Measurements from ENCODE around the gene ATP9B.

ATP9B gene

DNA sequence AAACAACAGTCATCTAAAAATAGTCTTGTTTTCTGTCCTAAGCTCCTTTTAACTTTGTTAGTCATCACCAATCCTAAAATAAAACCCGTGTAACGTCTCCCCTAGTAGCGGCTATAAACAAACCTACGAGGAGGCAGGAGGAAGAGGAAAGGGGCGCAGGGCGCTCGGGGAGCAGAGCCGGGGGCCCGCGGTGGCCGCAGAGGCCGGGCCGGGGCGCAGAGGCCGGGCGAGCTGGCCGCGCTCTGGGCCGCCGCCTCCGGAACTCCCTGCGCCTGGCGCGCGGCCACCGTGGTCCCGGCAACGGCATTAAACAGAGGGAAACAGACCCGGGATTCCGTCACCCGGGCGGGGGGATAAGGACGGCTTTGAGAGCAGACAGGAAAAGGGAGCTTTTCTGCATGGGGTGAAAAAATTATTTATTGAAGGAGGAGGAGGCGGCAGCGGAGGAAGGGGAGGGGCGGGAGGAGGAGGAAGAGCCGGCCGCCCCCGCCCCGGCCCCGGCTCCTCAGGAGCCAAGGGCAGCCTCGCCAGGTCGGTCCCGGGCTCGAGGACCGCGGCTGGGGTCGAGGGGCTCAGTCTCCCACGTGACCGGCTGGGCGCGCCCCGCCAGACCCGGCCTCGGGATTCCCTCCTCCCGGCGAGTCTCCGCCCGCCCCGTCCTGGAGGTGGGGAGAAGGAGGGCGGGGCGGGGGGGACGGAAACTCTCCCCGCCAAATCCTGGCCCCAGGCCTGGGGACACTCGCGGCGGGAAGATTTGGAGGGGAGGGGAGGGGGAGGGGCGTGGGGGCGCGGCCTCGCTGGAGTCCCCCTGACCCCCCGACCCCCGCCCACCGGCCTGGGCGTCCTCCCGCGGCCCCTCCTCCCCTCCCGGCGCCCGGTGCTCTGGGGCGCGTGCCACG is 324.7 kb downstream of the ATP9B start:
- no peak overlapping the region for H2BK15ac ChIP-seq (replicated peaks; ENCODE audit: low read depth)
- no peak overlapping the region for H2BK5ac ChIP-seq (ENCODE audit: low read length)
- peak overlapping the region; percentile 50 for H3K4me2 ChIP-seq (ENCODE audit: low read length)
- DNase-seq: peak; percentile 88
- WGBS (ENCODE audit: extremely low coverage, insufficient coverage, low lambda C conversion rate): no CpG with 5 or more reads among the region's 83 CpGs
- H3K4ac ChIP-seq (ENCODE audit: low read depth, low read length): peak overlapping the region; percentile 60
- no peaks in the 10 kb centered on the region for H3K79me2 ChIP-seq (ENCODE audit: control insufficient read depth, insufficient read depth, low read length)
- H2BK120ac ChIP-seq (ENCODE audit: low read depth, low read length): no peak overlapping the region
- H3K27ac ChIP-seq (ENCODE audit: low read depth, low read length): no peak overlapping the region
- H3K18ac ChIP-seq (ENCODE audit: low read length): peak overlapping the region; percentile 98
- H3K23ac ChIP-seq (ENCODE audit: low read length): no peak overlapping the region
- peak overlapping the region; percentile 30 for H3K4me3 ChIP-seq (ENCODE audit: low read length)
- H3K4me1 ChIP-seq (ENCODE audit: control insufficient read depth, low read depth, low read length): no peaks in the 10 kb centered on the region
- H3K56ac ChIP-seq (ENCODE audit: low read length): peak overlapping the region; percentile 78
- no peaks in the 10 kb centered on the region for H3K36me3 ChIP-seq (ENCODE audit: control insufficient read depth, insufficient read depth, low read length)
- no peaks in the 10 kb centered on the region for H3K79me1 ChIP-seq (ENCODE audit: low read length)
- peaks cover 42% of the 10 kb centered on the region for H3K27me3 ChIP-seq (ENCODE audit: insufficient read depth, low read length, poor library complexity)
- H2AK5ac ChIP-seq (ENCODE audit: low read length): no peak overlapping the region
- peak overlapping the region; percentile 57 for H3K9ac ChIP-seq (ENCODE audit: low read length)
- H4K5ac ChIP-seq (ENCODE audit: low read length): no peak overlapping the region
- no peak overlapping the region for H4K8ac ChIP-seq (ENCODE audit: low read depth, low read length)

DNA sequence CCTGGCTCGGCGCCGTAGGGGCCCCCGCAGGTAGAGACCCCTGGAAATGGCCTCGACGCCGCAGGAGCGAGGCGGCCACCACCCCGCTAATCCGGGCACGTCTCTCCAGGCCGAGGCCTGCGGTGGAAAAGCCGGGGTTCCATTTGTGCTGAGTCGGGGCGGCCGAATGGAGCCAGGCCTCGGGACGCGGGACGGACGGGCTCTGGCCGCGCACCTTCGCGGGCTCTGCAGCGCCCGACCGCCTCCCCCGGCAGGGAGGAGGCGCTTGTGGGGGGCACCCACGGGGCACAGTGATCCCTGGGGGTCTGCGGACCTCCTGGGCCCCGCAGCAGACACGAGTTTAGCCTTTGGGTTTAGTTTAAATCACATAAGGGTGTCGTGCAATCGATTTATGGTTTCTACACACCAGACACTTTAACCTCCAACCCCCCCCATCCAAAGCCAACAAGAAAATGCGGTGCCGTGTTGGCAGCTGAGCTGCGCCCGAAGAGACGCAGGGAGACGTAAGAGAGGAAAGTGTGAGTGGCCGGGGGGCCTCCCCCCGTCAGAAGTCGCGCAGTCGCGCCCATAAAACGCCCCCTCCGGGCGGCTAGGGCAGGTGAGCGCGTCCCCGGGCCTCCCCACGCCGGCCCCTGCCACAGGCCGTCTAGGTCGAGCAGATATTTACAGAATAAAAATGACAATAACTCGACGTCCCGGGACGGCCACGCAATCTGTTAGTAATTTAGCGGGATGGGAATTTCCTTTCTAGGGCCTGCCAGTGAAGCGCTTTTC is 325.5 kb downstream of the ATP9B start:
- Histone ChIP-seq H3K36me3 (ENCODE audit: control insufficient read depth, insufficient read depth, low read length) (no peaks in the 10 kb centered on the region), H3K79me2 (ENCODE audit: control insufficient read depth, insufficient read depth, low read length) (no peaks in the 10 kb centered on the region), H2AK5ac (ENCODE audit: low read length) (no peak overlapping the region), H3K56ac (ENCODE audit: low read length) (peak overlapping the region; percentile 78), H2BK120ac (ENCODE audit: low read depth, low read length) (no peak overlapping the region), H4K8ac (ENCODE audit: low read depth, low read length) (no peak overlapping the region), H3K18ac (ENCODE audit: low read length) (peak overlapping the region; percentile 98), H3K23ac (ENCODE audit: low read length) (no peak overlapping the region), H2BK5ac (ENCODE audit: low read length) (no peak overlapping the region), H3K27me3 (ENCODE audit: insufficient read depth, low read length, poor library complexity) (peaks cover 51% of the 10 kb centered on the region), H3K4me2 (ENCODE audit: low read length) (peak overlapping the region; percentile 34), H4K5ac (ENCODE audit: low read length) (no peak overlapping the region), H2BK15ac (replicated peaks; ENCODE audit: low read depth) (no peak overlapping the region), H3K9ac (ENCODE audit: low read length) (peak overlapping the region; percentile 47), H3K27ac (ENCODE audit: low read depth, low read length) (peak overlapping the region; percentile 17), H3K4me3 (ENCODE audit: low read length) (no peak overlapping the region), H3K79me1 (ENCODE audit: low read length) (no peaks in the 10 kb centered on the region), H3K4ac (ENCODE audit: low read depth, low read length) (peak overlapping the region; percentile 48), H3K4me1 (ENCODE audit: control insufficient read depth, low read depth, low read length) (no peaks in the 10 kb centered on the region)
- WGBS (ENCODE audit: extremely low coverage, insufficient coverage, low lambda C conversion rate): no CpG with 5 or more reads among the region's 67 CpGs
- peak; percentile 78 for DNase-seq

DNA sequence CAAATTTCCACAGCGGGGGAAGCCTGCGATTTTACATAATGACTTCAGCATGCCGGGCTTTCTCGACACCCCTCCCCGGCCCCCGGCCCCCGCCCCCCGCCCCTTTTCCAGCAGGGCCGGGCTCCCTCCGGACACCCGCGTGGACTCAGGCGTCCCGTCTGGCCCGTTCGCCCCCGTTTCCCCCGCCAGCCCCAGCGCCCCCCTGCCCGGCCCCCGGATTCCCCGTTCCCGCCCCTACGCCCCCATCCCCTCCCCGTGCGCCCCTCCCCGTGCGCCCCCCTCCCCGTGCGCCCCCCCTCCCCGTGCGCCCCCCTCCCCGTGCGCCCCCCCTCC is 326.1 kb downstream of the ATP9B start:
- Histone ChIP-seq H3K4ac (ENCODE audit: low read depth, low read length) (no peak overlapping the region), H3K36me3 (ENCODE audit: control insufficient read depth, insufficient read depth, low read length) (no peaks in the 10 kb centered on the region), H3K4me3 (ENCODE audit: low read length) (no peak overlapping the region), H2BK120ac (ENCODE audit: low read depth, low read length) (no peak overlapping the region), H2AK5ac (ENCODE audit: low read length) (no peak overlapping the region), H3K23ac (ENCODE audit: low read length) (no peak overlapping the region), H3K18ac (ENCODE audit: low read length) (peak overlapping the region; percentile 34), H2BK15ac (replicated peaks; ENCODE audit: low read depth) (no peak overlapping the region), H2BK5ac (ENCODE audit: low read length) (no peak overlapping the region), H3K79me2 (ENCODE audit: control insufficient read depth, insufficient read depth, low read length) (no peaks in the 10 kb centered on the region), H3K56ac (ENCODE audit: low read length) (no peak overlapping the region), H3K4me1 (ENCODE audit: control insufficient read depth, low read depth, low read length) (no peaks in the 10 kb centered on the region), H4K8ac (ENCODE audit: low read depth, low read length) (no peak overlapping the region), H3K4me2 (ENCODE audit: low read length) (no peak overlapping the region), H3K79me1 (ENCODE audit: low read length) (no peaks in the 10 kb centered on the region), H3K27ac (ENCODE audit: low read depth, low read length) (no peak overlapping the region), H3K27me3 (ENCODE audit: insufficient read depth, low read length, poor library complexity) (peaks cover 51% of the 10 kb centered on the region), H4K5ac (ENCODE audit: low read length) (no peak overlapping the region), H3K9ac (ENCODE audit: low read length) (no peak overlapping the region)
- DNase-seq: no peak
- whole genome bisulfite sequencing (ENCODE audit: extremely low coverage, insufficient coverage, low lambda C conversion rate): no CpG with 5 or more reads among the region's 34 CpGs

DNA sequence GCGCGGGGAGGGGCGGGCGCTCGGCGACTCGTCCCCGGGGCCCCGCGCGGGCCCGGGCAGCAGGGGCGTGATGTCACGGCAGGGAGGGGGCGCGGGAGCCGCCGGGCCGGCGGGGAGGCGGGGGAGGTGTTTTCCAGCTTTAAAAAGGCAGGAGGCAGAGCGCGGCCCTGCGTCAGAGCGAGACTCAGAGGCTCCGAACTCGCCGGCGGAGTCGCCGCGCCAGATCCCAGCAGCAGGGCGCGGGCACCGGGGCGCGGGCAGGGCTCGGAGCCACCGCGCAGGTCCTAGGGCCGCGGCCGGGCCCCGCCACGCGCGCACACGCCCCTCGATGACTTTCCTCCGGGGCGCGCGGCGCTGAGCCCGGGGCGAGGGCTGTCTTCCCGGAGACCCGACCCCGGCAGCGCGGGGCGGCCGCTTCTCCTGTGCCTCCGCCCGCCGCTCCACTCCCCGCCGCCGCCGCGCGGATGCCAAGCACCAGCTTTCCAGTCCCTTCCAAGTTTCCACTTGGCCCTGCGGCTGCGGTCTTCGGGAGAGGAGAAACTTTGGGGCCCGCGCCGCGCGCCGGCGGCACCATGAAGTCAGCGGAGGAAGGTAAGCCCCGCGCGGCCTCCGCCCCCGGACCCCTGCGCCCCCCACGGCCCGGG is 326.7 kb downstream of the ATP9B start, which contains the start of gene NFATC1:
NFATC1 (plus strand) TSS at position 170 of the 644 bp plus-strand sequence; CDS start at position 465, 295 bp downstream.
- H4K8ac ChIP-seq (ENCODE audit: low read depth, low read length): no peak within 1 kb of the TSS
- H3K27me3 ChIP-seq (ENCODE audit: insufficient read depth, low read length, poor library complexity): peaks cover 50% of the 10 kb centered on the region
- H3K4me3 ChIP-seq (ENCODE audit: low read length): peak within 1 kb of the TSS; percentile 35
- H2BK120ac ChIP-seq (ENCODE audit: low read depth, low read length): no peak within 1 kb of the TSS
- DNase-seq: peak; percentile 86
- peak within 1 kb of the TSS; percentile 17 for H3K27ac ChIP-seq (ENCODE audit: low read depth, low read length)
- H4K5ac ChIP-seq (ENCODE audit: low read length): no peak within 1 kb of the TSS
- H3K23ac ChIP-seq (ENCODE audit: low read length): no peak within 1 kb of the TSS
- peak within 1 kb of the TSS; percentile 23 for H3K4ac ChIP-seq (ENCODE audit: low read depth, low read length)
- H3K9ac ChIP-seq (ENCODE audit: low read length): peak within 1 kb of the TSS; percentile 73
- H3K4me2 ChIP-seq (ENCODE audit: low read length): peak within 1 kb of the TSS; percentile 54
- H2BK15ac ChIP-seq (replicated peaks; ENCODE audit: low read depth): no peak within 1 kb of the TSS
- H2BK5ac ChIP-seq (ENCODE audit: low read length): no peak within 1 kb of the TSS
- no peaks in the 10 kb centered on the region for H3K79me1 ChIP-seq (ENCODE audit: low read length)
- no peaks in the 10 kb centered on the region for H3K4me1 ChIP-seq (ENCODE audit: control insufficient read depth, low read depth, low read length)
- no peak within 1 kb of the TSS for H2AK5ac ChIP-seq (ENCODE audit: low read length)
- H3K18ac ChIP-seq (ENCODE audit: low read length): peak within 1 kb of the TSS; percentile 98
- H3K36me3 ChIP-seq (ENCODE audit: control insufficient read depth, insufficient read depth, low read length): no peaks in the 10 kb centered on the region
- H3K79me2 ChIP-seq (ENCODE audit: control insufficient read depth, insufficient read depth, low read length): no peaks in the 10 kb centered on the region
- peak within 1 kb of the TSS; percentile 87 for H3K56ac ChIP-seq (ENCODE audit: low read length)
- no CpG with 5 or more reads among the region's 91 CpGs for WGBS (ENCODE audit: extremely low coverage, insufficient coverage, low lambda C conversion rate)

DNA sequence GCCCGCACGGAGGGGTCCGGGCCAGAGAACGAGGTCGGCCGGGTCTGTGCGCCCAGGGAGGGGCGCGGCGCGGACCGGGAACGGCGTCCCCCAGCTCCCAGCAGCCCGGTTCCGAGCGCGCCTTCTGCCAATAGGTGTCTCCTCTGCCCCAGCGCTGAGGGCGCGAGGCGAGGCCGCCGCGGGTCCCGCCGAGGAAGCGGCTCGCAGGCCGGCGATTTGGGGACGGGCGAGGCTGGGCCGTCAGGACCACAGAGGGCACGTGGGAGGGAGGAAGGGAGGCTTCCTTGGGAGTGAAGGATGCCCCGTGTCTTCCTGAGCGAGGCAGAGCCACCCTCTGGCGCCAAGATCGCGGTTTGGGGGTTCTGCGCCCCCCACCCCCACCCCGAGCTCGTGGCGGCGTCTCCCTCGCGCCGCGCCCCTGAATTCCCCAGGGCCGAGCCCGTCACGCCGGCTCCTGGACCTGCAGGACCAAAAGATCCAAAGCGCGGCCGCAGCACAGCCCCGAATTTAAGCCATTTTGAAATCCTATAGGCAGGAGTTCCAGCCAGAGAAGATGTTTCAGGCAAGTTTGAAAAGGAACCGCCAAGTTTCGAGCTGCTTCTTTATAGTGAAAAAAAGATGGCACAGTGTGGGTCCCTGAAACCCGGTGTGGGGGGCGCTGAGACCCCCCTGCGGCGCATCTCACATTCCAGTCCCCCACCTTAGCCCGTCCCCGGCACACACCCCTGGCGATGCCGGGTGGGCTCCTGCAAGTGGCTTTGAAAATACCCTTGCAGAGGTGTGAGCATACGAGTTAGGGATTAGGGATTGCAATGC is 327.4 kb downstream of the ATP9B start:
- peak overlapping the region; percentile 87 for H3K56ac ChIP-seq (ENCODE audit: low read length)
- no CpG with 5 or more reads among the region's 68 CpGs for WGBS (ENCODE audit: extremely low coverage, insufficient coverage, low lambda C conversion rate)
- peak; percentile 63 for DNase-seq
- no peak overlapping the region for H2AK5ac ChIP-seq (ENCODE audit: low read length)
- H3K79me1 ChIP-seq (ENCODE audit: low read length): no peaks in the 10 kb centered on the region
- peak overlapping the region; percentile 35 for H3K4me3 ChIP-seq (ENCODE audit: low read length)
- no peaks in the 10 kb centered on the region for H3K79me2 ChIP-seq (ENCODE audit: control insufficient read depth, insufficient read depth, low read length)
- H3K23ac ChIP-seq (ENCODE audit: low read length): no peak overlapping the region
- peak overlapping the region; percentile 82 for H3K18ac ChIP-seq (ENCODE audit: low read length)
- no peaks in the 10 kb centered on the region for H3K4me1 ChIP-seq (ENCODE audit: control insufficient read depth, low read depth, low read length)
- H4K5ac ChIP-seq (ENCODE audit: low read length): no peak overlapping the region
- H2BK120ac ChIP-seq (ENCODE audit: low read depth, low read length): no peak overlapping the region
- H3K4ac ChIP-seq (ENCODE audit: low read depth, low read length): peak overlapping the region; percentile 23
- no peak overlapping the region for H2BK15ac ChIP-seq (replicated peaks; ENCODE audit: low read depth)
- H3K4me2 ChIP-seq (ENCODE audit: low read length): peak overlapping the region; percentile 54
- H3K9ac ChIP-seq (ENCODE audit: low read length): peak overlapping the region; percentile 73
- no peak overlapping the region for H3K27ac ChIP-seq (ENCODE audit: low read depth, low read length)
- no peak overlapping the region for H4K8ac ChIP-seq (ENCODE audit: low read depth, low read length)
- no peaks in the 10 kb centered on the region for H3K36me3 ChIP-seq (ENCODE audit: control insufficient read depth, insufficient read depth, low read length)
- no peak overlapping the region for H2BK5ac ChIP-seq (ENCODE audit: low read length)
- peaks cover 49% of the 10 kb centered on the region for H3K27me3 ChIP-seq (ENCODE audit: insufficient read depth, low read length, poor library complexity)
